ENCODE data around the gene GSTM4.

GSTM4 gene

DNA sequence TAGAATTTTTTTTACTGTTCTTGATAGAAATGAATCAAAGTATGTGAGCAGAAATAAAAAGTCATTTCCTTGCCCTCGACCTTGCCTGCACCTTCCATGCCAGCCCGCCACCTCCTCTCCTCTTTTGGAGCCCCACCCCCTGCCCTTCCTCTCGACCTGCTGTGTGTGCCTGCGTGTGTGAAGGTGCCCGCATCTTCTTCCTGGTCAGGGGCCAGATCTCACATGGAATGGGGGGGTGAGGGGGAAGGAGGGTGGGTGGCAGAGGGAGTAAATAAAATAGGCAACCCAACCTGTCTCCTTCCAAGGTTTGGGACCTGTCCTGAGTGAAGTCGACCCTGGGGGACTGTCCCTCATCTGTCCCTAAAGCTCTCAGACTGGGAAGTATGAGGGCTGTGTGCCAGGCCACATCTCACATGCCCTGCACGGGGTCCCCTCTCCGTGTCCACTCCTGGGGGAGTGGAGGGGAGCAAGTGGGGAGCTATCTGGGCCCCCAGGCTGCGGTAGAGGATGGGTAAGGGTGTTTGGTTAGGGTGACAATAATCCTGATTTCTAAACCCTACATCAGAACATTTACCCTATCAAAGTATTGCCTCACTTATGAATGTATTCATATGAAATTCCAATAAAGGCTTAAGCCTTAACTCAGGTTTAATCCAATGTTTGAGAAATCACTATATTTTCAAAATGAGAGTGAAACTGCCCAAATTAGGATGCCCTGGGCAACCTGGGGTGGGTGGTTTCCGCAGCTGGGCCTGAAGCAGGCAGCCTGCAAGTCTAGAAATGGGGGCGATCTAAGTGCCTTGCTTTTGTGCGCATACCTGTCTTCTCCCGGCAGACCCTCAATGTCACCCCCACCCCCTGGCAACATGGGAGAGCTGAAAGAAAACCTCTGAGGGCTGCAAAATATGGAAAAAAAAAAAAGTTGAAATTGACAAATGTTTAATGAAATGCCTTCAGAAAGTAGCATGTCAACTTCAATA lies 20.8 kb upstream of the GSTM4 start:
- TF ChIP-seq, protein P1, sequence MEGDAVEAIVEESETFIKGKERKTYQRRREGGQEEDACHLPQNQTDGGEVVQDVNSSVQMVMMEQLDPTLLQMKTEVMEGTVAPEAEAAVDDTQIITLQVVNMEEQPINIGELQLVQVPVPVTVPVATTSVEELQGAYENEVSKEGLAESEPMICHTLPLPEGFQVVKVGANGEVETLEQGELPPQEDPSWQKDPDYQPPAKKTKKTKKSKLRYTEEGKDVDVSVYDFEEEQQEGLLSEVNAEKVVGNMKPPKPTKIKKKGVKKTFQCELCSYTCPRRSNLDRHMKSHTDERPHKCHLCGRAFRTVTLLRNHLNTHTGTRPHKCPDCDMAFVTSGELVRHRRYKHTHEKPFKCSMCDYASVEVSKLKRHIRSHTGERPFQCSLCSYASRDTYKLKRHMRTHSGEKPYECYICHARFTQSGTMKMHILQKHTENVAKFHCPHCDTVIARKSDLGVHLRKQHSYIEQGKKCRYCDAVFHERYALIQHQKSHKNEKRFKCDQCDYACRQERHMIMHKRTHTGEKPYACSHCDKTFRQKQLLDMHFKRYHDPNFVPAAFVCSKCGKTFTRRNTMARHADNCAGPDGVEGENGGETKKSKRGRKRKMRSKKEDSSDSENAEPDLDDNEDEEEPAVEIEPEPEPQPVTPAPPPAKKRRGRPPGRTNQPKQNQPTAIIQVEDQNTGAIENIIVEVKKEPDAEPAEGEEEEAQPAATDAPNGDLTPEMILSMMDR (IDR thresholded peaks at IDR 0.05; ENCODE audit: control insufficient read depth, extremely low read depth, insufficient read depth) = no peak
- H3K4me3 ChIP-seq (ENCODE audit: low read depth, low read length) = no peak overlapping the region

DNA sequence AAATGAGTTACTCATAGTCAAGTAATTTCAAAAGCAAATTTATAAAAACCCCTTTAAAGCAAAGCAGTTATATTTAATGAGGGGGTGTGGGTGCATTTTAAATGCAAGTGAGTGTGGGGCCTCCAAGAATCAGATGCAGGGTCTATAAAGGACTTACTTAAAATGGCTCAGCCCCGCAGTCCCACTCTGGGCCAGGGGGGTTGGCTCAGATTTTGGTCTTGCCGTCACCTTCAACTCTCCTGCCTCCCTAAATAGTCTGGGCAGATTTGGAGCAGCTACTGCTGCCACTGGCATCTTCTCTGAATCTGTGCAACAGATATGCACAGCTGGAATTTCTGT lies 20.1 kb upstream of the GSTM4 start:
- no peak for DNase-seq (ENCODE audit: low read depth)
- no peak overlapping the region for H3K4me3 ChIP-seq (ENCODE audit: low read depth, low read length)
- TF ChIP-seq, protein P1 (IDR thresholded peaks at IDR 0.05; ENCODE audit: control insufficient read depth, extremely low read depth, insufficient read depth) = no peak

More for the DNA sequence above, 20.8 kb upstream of the GSTM4 start:
- DNase-seq (ENCODE audit: low read depth) = no peak

DNA sequence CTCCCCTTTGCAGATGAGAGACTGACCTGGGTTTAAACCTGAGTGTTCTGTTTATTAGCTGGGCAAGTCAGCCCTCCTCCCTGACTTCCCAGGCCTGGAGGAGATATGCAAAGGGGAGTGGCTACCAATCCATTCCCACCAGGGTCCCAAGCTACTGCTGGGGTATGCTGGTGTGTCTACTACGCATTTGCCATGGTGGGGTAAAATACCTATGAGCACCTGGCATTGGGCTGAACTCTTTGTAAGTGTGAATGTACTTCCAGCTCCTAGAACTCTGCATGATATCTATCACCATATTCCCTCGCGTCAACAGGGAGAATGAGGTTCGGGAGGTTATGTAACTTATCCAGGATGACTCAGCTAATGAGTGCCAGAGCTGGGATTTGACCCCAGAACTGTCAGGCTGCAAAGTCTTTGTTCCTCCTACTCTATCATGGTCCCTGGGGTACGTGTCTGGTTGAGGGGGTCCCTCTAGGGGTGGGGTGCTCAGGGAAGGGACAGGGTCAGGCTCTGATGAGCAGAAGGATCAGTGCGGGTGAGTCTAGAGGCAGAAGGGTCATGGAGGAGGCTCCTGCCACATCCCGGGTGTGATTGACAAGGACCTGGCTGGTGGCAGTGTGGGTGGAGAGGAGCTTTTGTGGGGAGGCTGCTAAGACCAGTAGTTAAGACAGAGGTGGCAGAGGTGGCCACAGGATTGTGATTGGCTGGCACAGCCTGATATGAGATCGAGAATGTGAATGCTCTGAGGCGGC lies 19.5 kb upstream of the GSTM4 start:
- H3K4me3 ChIP-seq (ENCODE audit: low read depth, low read length) = no peak overlapping the region
- no peak for DNase-seq (ENCODE audit: low read depth)
- TF ChIP-seq, protein P1 (IDR thresholded peaks at IDR 0.05; ENCODE audit: control insufficient read depth, extremely low read depth, insufficient read depth) = no peak

DNA sequence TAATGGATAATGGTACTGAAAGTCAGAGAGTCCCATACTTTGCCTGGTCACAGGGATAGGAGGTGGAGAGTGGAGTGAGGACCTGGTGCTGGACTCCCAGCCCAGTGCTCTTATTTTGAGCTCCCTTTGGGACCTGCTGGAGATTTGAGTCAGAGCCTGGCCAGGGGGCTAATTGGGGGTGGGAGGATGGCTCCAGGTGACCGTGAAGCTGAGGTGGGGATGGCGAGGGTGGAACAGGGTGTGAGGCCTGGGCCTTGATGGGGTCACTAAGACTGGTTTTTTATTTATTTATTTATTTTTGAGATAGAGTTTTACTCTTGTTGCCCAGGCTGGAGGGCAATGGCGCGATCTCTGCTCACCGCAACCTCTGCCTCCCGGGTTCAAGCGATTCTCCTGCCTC lies 18.5 kb upstream of the GSTM4 start:
- TF ChIP-seq, protein P1 (IDR thresholded peaks at IDR 0.05; ENCODE audit: control insufficient read depth, extremely low read depth, insufficient read depth) = no peak
- DNase-seq (ENCODE audit: low read depth) = no peak
- H3K4me3 ChIP-seq (ENCODE audit: low read depth, low read length) = no peak overlapping the region

DNA sequence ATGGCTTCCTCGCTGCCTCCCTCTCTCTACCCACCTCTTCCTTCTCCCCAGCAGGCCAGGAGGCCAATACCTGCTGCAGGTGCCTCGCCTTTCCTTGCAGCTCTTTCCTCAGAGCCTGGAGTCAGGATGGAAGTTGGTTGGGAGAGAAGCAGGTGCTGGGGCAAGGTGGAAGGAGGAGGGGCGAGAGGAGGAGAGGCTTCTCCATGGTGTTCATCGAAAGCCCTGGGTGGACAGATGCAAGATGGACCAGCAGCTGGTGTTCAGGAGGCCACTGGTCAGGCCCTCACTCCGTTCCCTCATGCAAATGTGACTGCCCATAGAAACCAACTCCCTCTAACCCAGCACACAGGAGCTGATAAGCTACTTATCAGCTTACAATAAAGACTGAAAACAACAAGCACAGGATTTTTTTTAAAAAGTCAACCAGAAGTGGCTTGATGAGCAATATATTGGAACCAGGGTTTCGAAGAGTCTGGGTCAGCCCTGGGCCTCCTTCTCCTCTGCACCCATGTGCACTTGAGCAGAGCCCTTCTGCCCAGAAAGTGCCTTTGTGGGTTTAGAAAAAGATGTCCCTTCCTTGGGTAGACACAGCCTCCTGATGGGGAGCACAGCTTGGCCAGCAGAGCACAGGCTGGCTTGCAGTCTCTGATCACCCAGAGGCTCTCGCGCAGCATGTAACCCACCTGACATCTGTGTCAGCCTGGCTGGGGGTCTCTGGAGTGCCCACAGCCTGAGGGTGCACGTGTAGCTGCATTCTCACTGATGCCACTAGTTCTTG lies 16.6 kb upstream of the GSTM4 start:
- no peak for DNase-seq (ENCODE audit: low read depth)
- no peak overlapping the region for H3K4me3 ChIP-seq (ENCODE audit: low read depth, low read length)
- TF ChIP-seq, protein P1 (IDR thresholded peaks at IDR 0.05; ENCODE audit: control insufficient read depth, extremely low read depth, insufficient read depth) = no peak

DNA sequence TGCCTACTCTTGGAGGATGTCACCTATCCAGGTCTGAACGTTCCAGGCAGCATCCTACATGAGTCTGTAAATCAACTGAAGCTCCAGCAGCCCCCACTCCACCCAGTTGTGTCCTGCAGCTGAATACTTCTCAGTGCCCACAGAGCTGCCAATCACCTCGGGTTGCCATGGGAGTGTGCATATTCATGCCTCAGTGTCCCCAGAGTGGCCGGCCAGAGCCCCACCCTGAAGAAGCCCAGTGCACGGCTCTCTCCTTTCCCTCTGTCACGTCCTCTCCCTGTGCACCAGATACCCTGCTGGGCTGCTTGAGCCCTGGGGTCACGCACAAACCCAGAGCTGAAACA lies 16.1 kb upstream of the GSTM4 start:
- DNase-seq (ENCODE audit: low read depth) = no peak
- TF ChIP-seq, protein P1 (IDR thresholded peaks at IDR 0.05; ENCODE audit: control insufficient read depth, extremely low read depth, insufficient read depth) = no peak
- H3K4me3 ChIP-seq (ENCODE audit: low read depth, low read length) = no peak overlapping the region
